GM11168 (cell line): ENCODE data around the gene IRF3.
"Not testable (repeated sequence)": the region's sequence is repeated elsewhere in the genome, so short reads cannot be mapped to it uniquely, and the experiment has no call there.

ENCODE experiments used
- in situ Hi-C: fragments of 300-500 bp; cut with MboI; formaldehyde crosslinking; loops from one replicate; pipeline ENCODE4 v1.12.0; 2022; ENCODE audit warnings: low sequenced_read_pairs; ENCODE audit not compliant: unreplicated experiment

IRF3 gene

DNA sequence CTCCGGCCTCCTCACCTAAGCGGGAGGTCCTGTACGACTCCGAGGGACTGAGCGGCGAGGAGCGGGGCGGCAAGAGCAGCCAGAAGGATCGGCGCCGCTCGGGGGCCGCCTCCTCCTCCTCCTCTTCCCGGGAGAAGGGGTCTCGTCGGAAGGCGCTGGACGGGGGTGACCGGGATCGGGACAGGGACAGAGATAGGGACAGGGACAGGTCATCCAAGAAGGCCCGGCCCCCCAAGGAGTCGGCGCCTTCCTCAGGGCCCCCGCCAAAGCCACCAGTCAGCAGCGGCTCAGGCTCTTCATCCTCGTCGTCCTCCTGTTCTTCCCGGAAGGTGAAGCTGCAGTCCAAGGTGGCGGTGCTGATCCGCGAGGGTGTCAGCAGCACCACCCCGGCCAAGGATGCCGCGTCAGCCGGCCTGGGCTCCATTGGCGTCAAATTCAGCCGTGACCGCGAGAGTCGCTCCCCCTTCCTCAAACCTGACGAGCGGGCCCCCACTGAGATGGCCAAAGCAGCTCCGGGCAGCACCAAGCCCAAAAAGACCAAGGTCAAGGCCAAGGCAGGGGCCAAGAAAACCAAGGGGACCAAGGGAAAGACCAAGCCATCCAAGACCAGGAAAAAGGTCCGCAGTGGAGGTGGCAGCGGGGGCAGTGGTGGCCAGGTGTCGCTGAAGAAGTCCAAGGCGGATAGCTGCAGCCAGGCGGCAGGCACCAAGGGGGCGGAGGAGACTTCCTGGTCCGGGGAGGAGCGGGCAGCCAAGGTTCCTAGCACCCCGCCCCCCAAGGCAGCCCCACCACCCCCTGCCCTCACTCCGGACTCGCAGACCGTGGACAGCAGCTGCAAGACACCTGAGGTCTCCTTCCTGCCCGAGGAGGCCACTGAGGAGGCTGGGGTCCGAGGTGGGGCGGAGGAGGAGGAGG is 12.8 kb downstream of the IRF3 start:
- in situ Hi-C loops: no loop called here

- in situ Hi-C loops: no loop called here
Measured at GRCh38 chr19:49651820-49652550, 13.7 kb downstream of the IRF3 start.

- in situ Hi-C loops: no loop called here
Measured at GRCh38 chr19:49651029-49651819, 14.4 kb downstream of the IRF3 start.

GRCh38 chr19:49646586-49646985 is 19.1 kb downstream of the IRF3 start:
- in situ Hi-C loops: no loop called here

DNA sequence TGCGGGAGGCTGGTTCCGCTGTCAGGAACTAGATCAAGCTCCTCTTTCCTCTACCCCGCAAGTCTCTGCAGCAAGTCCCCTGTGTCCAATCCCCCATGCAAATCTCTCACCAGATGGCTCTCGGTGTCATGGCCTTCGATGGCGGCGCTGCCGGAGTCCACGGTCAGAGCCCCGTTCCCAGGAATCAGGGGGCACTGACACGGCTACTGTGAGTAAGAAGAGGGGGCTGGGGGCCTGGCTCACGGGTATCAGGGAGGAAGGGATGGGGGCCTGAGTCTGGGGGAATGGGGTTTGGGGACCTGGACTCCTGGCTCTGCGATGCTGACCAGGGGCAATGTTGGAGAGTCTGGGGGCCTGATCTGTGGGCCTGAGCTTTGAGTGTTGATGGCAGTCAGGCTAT is 19.7 kb downstream of the IRF3 start:
- in situ Hi-C loops: no loop called here

DNA sequence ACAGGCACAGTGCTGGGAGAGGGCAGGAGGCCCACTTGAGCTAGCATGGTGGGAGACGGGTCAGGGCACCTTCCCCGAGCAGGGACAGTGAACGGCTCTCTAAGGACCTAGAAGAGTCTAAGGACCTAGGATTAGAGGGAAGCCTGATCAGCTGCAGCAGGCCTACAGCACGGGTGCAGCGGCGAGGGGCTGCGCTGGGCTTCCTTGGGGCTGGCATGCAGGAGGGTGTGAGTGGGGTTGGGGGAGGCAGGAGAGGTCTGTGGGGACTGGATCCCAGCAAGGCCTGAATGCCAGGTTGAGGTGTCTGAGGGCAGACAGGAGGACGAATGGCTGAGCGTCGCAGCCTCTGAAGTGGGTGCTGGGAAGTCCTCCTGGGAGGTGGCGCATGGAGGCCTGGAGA is 20.1 kb downstream of the IRF3 start:
- in situ Hi-C loops: no loop called here

- in situ Hi-C loops: no loop called here
Measured at GRCh38 chr19:49643466-49643865, 22.2 kb downstream of the IRF3 start.

GRCh38 chr19:49642492-49643035 is 23.1 kb downstream of the IRF3 start:
- in situ Hi-C loops: no loop called here

DNA sequence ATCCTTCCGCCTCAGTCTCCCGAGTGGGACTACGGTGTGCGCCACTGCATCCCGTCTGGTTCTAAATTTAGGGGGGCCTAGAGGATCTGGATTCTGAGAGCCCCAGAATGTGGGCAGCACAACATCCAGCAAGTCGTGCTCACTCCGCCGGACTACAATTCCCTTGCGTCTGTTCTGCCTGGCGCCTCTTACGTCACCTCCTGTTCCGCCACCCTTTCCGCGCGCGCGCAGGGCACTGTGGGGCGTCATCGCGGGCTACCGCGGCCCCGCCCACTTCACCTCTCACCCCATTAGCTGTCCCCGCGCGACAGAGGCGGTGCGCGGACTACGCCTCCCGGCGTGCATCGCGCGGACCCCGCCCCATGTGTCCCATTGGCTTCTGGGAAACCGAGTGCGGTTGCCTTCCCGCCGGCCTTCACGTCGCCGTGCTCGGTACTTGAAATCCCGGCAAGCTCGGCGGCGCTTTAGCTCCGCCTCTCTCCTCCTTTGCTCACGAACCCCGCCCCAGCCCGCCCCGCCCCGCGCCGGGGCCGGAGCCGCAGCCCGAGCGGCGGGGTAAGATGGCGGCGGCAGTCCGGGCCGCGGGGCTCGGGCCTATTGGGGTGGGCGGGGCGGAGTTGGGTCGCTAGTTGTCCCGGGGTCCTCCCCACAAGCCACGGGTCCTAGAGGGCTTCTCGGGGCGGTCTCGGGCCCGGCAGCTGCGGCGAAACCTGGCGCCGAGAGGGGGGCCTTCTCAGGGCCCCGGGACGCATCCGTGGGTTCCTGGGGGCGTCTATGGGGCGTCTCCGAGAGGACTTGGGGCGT is 23.8 kb downstream of the IRF3 start, which contains the start of gene SCAF1:
TSS of gene SCAF1 (plus strand) at position 522 of the 804 bp plus-strand sequence. CDS start 2,818 bp downstream, outside the sequence.
- in situ Hi-C loops: no loop called here

DNA sequence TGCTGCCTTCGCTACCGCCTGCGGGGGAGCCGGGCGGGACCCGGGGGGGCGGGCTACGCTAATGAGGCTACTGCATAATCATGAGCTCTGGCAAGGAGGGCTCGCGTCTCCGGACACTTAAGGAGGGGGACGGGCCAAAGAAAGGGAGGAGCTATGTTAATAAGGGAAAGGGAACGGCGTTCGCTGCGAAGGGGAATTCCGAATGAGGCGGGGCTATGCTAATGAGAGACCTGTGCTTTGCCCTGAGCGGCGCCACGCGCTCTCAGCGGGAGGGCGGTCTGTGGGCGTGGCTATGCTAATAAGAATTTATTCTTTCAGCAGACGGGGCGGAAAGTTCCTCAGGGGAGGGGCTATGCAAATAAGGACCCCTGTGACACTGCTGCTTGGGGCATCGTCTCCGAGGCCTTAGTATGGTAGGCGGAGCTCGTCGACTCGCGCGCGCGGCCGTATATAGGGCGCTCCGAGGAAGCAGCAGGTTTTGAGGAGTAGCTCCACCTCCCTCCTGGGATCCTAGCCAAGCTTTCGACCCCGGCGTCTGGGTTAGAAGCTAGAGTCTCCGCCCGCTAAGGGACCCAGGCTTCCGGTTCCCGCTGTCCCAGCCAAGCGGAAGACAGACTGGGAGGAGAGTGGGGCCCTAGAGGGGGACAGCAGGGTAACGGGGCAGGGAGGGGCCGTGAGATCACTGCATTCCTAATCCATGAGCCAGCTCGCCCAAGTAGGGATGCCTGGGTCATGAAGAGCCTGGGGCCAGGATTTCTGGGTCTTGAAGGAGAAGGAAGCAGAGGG is 25.4 kb downstream of the IRF3 start, which contains the start of gene RRAS:
TSS of gene RRAS (minus strand) at position 31 of the 786 bp plus-strand sequence. CDS start 45 bp downstream, outside the sequence.
- in situ Hi-C loops: no loop called here

- in situ Hi-C loops: no loop called here
Measured at GRCh38 chr19:49639401-49640112, 26.1 kb downstream of the IRF3 start.

GRCh38 chr19:49637821-49638738 is 27.6 kb downstream of the IRF3 start:
- in situ Hi-C loops: no loop called here

DNA sequence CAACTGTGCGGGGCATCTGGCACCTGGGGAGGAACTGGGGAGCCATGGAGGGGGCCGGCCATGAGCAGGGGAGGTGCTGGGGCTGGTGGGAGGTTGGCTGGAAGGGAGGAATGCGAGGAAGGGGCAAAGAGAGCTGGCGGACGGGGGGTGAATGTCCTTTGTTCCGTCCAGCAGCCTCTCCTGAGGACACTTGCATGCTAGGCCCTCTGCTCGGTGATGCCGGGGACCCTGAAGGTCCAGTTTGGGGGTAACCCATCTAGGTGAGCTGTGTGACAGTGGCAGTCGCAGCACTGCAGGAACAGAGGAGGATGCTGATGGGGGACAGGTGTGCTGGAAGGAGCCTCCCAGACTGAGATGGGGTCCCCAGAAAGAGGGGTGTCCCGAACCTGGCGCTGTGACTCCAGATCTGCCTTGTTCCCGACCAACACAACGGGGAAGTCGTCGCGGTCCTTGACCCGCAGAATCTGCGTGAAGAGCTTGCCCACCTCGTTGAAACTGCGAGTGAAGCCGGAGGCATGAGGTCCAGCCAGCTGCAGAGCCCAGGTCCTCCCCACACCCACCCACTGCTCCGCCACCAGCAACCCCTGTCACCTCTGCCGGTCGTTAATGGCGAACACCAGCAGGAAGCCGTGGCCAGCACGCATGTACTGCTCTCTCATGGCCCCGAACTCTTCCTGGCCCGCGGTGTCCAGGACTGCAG is 29.3 kb downstream of the IRF3 start:
- in situ Hi-C loops: no loop called here

GRCh38 chr19:49635530-49636232 is 30.0 kb downstream of the IRF3 start:
- in situ Hi-C loops: no loop called here

DNA sequence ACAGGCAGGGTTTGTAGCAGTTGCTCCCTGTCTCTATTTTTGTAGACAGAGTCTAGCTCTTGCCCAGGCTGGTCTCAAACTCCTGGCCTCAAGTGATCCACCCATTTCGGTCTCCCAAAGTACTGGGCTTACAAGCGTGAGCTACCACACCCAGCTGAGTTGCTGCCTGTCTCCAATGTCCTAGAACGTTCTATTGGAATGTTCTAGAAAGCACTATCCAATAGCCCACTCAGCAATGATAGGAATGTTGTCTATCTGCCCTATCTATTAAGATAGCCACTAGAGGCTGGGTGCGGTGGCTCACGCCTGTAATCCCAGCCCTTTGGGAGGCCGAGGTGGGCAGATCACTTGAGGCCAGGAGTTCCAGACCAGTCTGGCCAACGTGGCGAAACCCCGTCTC is 32.4 kb downstream of the IRF3 start:
- in situ Hi-C loops: not testable (repeated sequence)

DNA sequence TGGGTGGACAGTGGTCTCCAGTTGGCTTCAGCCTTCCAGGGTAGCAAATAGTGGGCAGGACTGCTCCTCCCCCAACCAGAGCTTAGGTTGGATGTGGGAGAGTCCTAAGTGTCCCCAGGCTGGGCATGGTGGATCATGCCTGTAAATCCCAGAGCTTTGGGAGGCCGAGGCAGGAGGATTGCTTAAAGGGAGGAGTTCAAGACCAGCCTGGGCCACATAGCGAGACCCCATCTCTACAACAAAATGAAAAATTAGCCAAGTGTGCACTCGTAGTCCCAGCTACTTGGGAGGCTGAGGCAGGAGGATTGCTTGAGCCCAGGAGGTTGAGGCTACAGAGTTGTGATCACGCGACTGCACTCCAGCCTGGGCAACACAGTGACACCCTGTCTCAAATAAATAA is 33.1 kb downstream of the IRF3 start:
- in situ Hi-C loops: no loop called here
